RPMI7951 (cell line): ENCODE data around the gene EVA1C. TPM values are rescaled to one million over a fixed set of nuclear protein-coding genes. Genes with fewer than 3 reads are reported as not detected.
"Not testable (repeated sequence)": the region's sequence is repeated elsewhere in the genome, so short reads cannot be mapped to it uniquely, and the experiment has no call there.

Experiments
- DNase-seq: peaks from one replicate; pipeline ENCODE4 v3.0.0-alpha.2; 2012; ENCODE audit warnings: low read depth
- total RNA-seq: library from RNA; depleted of rRNA; stranded (reverse); fragments of >200 nt; shearing (Covaris generic); gene quantifications from 2 replicates; pipeline ENCODE4 v1.2.3, GENCODE V29; 2014

Gene EVA1C
- total RNA-seq, 1 experiment from 2014 or later = 9.6 TPM

DNA sequence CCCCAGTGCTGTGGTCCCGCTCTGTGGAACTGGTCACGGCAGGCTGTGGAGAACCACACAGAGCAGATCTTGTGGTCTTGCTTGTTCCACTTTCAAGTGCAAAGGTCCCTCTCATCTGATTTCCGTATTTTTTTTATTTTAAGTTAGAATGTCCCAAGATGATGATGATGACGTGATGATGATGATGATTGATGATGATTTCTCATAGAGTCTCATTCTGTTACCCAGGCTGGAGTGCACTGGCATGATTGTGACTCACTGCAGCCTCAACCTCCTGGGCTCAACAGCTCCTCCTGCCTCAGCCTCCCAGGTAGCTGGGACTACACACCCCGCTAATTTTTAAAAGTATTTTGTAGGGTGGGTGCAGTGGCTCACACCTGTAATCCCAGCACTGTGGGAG lies 12.2 kb downstream of the EVA1C start:
- peak; percentile 6 for DNase-seq

DNA sequence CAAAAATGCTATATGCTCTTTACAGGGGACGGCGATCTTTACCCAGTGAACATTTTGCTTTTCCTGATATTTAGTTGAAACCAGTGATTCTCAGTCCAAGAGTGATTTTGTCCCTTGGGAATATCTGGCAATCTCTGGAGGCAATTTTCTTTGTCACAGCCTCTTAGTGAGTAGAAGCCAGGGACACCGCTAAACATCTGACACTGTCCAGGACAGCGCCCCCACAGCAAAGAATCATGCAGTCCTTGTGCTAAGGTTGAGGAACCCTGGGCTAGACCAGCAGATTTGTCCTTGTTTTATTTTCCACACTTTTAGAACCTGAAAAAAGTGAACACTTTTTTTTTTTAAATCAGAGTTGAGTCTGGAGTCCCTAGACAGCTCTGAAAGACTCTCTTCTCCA lies 13.1 kb downstream of the EVA1C start:
- peak; percentile 9 for DNase-seq

- DNase-seq = no peak
These were observed 13.6 kb downstream of the EVA1C start for GRCh38 chr21:32426066-32426465.

DNA sequence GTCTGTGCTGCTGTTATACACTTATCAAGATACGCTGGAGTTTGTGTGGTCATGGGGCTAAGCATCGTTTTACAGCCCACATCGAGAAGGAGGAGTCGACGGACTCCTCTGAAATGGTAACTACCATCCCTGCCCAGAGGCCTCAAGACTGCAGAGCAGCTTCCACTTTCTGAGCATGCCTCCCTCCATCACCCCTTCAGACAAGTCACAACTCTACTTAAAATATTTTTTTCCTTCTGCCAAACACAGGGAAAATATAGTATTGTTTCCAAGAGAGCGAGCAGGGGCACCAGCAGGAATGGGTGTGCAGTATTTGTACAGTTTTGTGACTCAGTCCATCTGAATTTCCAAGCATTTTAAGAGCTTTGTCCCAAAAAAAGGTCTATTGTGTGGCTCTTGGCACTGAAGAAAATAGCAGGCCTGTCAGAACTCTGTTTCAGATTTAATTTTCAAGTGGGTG lies 14.1 kb downstream of the EVA1C start:
- DNase-seq = peak; percentile 72

DNA sequence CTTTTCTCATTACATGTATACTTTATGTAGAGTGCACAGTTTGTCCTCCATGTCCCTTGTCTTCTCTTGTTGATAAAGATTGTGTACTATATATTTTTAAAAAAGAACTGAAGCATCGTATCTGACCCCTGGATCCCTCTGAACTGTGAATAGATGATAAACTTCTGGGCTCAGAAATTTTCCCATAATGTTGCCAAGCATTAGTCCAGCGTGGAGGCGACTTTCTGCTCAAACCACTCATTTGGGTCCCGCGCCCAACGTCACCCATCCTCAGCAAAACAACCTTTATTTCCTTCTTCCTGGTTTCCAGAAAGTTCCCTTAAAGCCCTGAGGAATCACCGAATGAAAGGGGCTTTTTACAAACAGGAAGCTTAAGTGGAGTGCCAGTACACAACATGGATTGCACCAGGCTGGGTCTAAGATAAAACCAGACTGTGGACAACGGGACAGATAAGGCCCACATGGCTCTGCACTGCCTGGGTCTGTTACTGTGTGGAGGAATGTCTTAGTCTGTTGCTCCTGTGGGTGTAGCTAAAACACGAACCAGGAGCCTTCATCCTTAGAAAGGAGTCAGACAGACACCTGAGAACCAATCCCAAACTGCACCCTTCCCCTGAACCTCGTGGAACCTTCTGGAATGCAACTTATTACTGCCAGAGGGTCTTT lies 15.6 kb downstream of the EVA1C start:
- peak; percentile 15 for DNase-seq

DNA sequence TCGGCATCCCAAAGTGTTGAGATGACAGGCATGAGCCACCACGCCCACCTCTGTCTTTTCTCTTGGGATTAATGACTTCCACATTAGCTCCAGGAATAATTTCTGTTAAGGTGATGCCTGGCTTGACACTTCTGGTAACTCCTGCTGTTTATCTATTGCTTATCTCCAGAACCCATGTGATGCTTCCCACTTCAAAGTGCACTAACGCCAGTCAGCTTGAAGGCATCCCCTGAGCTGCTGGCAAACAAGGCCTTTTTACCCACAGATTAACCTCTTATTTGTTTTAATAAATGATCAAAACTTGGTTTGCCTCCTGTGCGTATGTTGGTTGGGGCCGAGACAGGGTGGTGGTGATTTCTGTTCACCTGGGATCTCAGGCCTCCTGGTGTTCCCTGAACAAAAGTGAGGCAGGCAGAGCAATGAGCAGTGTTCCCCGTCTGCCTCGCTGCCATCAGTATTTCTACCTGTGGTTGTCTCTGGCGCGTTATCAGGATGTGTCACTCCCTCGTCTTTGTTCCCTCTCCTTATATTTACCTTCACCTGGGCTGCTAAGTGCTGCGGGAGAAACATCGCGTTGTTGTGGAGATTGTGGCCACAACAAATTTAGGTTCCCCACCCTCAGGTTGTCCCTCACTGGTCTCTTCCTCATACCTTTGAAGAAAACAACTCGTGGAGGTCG lies 20.6 kb downstream of the EVA1C start:
- DNase-seq = not testable (repeated sequence)

DNA sequence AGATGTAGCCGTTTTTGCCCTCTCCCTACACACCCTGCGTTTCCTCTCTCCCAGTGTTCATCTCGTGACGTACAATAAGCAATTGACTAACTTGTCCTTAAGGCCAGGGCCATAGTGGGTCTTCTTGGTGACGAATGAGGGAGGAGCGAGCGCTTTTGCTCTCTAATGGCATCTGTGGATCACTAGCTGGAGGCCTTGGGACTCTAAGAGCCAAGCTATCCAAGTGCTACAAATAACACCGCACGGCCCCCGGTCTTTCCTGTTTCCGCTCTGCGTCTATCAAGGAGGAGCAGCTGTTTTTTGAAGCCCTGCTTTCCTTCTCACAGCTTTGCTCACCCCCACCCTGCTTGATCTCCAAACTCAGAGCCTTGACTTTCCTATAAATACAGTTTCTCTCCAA lies 25.2 kb downstream of the EVA1C start:
- no peak for DNase-seq

DNA sequence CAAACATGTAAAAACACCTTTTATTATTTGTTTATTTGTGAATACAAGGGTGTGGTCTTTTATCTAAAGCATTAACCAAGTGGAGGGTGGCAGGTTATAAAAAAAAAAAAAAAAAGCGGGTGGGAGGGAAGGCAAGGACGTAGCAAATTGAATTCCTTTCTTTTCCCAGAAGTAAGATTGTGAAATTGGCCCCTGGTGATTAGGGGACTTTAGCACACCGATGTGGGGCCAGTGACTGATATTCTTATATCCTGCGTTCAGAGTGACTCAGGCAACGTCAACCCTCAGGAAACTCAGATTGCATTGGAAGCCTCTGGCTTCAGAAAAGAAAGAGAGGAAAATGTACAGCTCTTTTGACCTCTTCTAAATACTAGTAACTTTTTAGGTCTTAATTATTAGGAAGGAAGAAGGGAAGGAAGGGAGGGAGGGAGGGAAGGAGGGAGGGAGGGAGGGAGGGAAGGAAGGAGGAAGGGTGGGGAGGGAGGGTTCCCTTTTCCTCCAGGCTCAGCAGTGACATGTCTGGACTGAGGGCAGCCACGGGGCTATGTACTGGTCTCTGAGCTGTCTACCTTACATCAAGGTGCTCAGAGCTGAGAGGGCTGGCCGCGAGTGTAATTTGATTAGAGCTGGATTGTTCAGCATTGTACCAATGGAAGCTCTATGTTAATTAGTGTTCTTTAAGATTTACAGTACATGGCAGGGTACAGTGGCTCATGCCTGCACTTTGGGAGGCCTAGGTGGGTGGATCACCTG lies 30.2 kb downstream of the EVA1C start:
- no peak for DNase-seq

GRCh38 chr21:32445101-32445500 lies 32.6 kb downstream of the EVA1C start:
- DNase-seq = no peak

DNA sequence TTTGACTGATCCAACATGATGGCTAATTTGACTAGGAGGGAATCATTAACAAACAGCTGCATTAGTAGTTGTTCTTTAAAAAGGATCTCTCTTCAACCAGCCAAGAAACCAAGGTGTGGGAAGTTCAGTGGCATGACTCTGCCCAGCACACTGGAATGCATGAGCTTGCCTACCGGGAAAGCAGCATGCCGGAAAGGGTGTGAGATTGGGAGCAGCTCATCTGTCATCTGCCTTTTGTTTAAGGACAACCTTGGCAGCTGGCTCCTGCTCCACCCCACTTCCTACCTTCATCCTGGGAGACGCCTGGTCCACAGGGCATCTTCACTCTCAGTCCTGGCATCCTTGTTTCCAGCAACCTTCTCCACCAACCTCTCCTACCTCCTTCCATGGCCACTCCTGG lies 33.9 kb downstream of the EVA1C start:
- DNase-seq = not testable (repeated sequence)

GRCh38 chr21:32447224-32447623 lies 34.7 kb downstream of the EVA1C start:
- DNase-seq = no peak

- peak; percentile 55 for DNase-seq
These were observed 36.5 kb downstream of the EVA1C start for GRCh38 chr21:32448803-32449594.

- not testable (repeated sequence) for DNase-seq
These were observed 38.6 kb downstream of the EVA1C start for GRCh38 chr21:32450881-32451701.

- DNase-seq = not testable (repeated sequence)
These were observed 39.7 kb downstream of the EVA1C start for GRCh38 chr21:32452191-32452590.

DNA sequence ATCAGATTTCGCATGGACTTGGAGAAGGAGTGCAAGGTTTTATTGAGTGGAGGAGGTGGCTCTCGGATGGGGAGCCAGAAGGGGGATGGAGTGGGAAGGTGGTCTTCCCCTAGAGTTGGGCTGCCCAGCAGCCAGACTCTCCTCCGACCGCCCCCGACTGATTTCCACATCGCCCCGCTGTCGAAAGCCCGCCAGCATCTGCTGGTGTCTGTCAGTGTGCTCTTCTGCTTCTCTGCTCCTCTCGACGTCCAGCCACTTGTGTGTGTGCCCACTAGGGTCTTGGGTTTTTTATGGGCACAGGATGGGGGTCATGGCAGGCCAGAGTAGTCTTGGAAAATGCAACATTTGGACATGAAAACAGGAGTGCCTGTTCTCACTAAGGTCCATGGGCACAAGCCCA lies 40.1 kb downstream of the EVA1C start:
- DNase-seq = no peak

- DNase-seq = no peak
These were observed 43.0 kb downstream of the EVA1C start for GRCh38 chr21:32455548-32455947.

DNA sequence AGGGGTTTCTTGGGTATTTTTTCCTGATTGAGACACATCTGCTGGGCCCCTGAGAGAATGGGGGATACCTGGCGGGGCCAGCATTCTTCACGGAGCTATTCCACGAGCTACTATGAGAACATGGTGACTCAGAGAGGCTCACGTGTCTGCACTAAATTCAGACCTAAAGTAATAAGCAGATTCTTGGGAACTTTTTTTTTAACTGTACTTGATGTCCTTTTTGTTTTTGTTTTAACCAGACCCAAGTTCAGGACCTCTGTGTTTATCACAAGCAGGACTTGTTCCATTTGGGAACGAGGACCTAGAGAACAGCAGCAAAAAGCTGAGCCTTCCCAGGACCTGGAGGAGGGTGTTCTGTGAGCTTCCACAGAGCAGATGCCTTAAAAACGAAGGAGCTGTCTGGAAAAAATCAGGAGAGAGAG lies 44.0 kb downstream of the EVA1C start:
- DNase-seq = peak; percentile 54

GRCh38 chr21:32457360-32457840 lies 44.9 kb downstream of the EVA1C start:
- DNase-seq = peak; percentile 20

DNA sequence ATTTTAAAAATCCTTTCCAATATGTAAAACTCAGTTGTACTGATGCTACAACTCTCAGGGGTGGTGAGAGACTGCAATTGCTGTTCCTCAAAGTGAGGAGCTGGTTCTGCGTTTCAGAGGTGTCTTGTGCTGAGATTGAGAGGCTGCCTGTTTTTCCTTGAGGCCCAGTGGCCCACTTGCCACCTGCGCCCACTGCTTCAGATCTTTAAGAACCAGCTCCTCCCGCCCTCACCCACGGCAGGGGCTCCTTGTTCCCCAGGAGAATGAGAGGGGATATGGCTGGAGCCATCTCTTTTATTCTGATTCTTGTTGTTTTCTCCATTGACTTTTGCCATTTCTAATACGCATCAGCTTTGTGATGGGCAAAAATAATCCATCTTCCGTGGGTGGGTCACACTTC lies 45.5 kb downstream of the EVA1C start:
- DNase-seq = no peak

DNA sequence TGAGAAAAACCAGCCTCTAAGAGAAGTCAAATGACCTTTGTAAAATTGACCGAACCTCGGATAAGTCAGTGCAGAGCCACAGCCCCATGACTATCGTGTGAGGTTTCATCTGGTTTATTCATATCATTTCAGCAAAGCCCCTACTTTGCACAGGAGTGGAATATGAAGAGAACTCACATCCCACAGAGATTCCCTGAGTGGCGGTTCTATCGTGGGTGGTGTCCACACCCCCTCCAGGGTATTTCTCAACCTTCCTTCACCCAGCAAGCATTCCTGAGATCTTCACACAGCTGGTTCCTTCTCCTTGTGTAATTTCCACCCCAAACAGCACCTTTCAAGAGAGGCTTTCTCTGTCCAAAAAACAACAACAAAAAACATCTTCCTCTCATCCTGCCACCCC lies 47.5 kb downstream of the EVA1C start:
- DNase-seq = no peak

DNA sequence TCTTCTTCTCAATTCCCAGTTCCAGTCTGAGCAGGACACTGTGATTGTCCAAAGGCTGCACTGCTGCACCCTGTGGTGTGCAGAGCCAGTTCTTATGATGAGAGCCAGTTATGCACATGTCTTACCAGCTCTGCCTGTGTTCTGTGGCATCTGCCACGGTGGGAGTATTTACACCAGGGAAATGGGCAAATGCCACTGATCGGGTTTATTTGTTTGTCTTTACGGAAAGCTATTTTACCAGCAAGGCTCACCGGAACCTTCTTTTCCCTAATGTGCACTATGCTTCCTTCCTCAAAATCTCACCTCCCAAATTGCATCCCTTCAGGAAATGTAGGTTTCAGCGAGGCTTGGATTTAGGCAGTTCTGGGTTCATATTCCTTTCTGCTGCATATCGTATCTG lies 49.0 kb downstream of the EVA1C start:
- no peak for DNase-seq
